Activated CD8-positive, alpha-beta memory T cell treated with anti-CD3 and anti-CD28 coated beads, Interleukin-2, amount 50 U/mL, for 1 hour (primary cell): ENCODE data around the gene TSPAN31.

Source experiments
- DNase-seq: peaks from one replicate; pipeline ENCODE4 v3.0.0-alpha.2; 2020; ENCODE audit errors: extremely low read depth

Gene TSPAN31

GRCh38 chr12:57735952-57736740, 8.7 kb upstream of the TSPAN31 start:
- no peak for DNase-seq

- no peak for DNase-seq
These were observed 7.9 kb upstream of the TSPAN31 start for GRCh38 chr12:57736741-57737466.

- DNase-seq = no peak
These were observed 7.1 kb upstream of the TSPAN31 start for GRCh38 chr12:57737467-57738460.

GRCh38 chr12:57738661-57739237, 6.1 kb upstream of the TSPAN31 start, which contains the start of gene AGAP2:
TSS of gene AGAP2 (minus strand) at chr12:57738742. CDS start at chr12:57738246, 496 bp downstream.
- no peak for DNase-seq

- no peak for DNase-seq
These were observed 5.5 kb upstream of the TSPAN31 start for GRCh38 chr12:57739387-57739786.

GRCh38 chr12:57739914-57740538, 4.8 kb upstream of the TSPAN31 start:
- DNase-seq = no peak

- DNase-seq = peak; percentile 55
These were observed 4.0 kb upstream of the TSPAN31 start for GRCh38 chr12:57740656-57741412.

- DNase-seq = no peak
These were observed 3.4 kb upstream of the TSPAN31 start for GRCh38 chr12:57741413-57741789.

- no peak for DNase-seq
These were observed 2.7 kb upstream of the TSPAN31 start for GRCh38 chr12:57741844-57742738.

- no peak for DNase-seq
These were observed 1.1 kb upstream of the TSPAN31 start for GRCh38 chr12:57743769-57744168.

GRCh38 chr12:57744194-57744776, 554 bp upstream of the TSPAN31 start:
- DNase-seq = no peak

GRCh38 chr12:57745485-57745881, 644 bp downstream of the TSPAN31 start:
- DNase-seq = no peak

GRCh38 chr12:57746025-57746424, 1.2 kb downstream of the TSPAN31 start:
- no peak for DNase-seq

GRCh38 chr12:57749061-57749460, 4.2 kb downstream of the TSPAN31 start:
- DNase-seq = no peak

- DNase-seq = no peak
These were observed 6.0 kb downstream of the TSPAN31 start for GRCh38 chr12:57750561-57751431.

GRCh38 chr12:57751432-57751787, 6.6 kb downstream of the TSPAN31 start:
- no peak for DNase-seq

GRCh38 chr12:57751788-57752667, 7.2 kb downstream of the TSPAN31 start, which contains the start of gene CDK4:
TSS of gene CDK4 (minus strand) at chr12:57752310. CDS start at chr12:57751717, 593 bp downstream.
- peak; percentile 95 for DNase-seq
